Tibial nerve (tissue), 4 donors: ENCODE results near the gene HCN2. TPM values are rescaled to one million over a fixed set of nuclear protein-coding genes. Genes with fewer than 3 reads are reported as not detected.
A peak's percentile ranks its signal among the peaks of the same experiment; 100 is the strongest.

Source experiments
- DNase-seq, 2 donors: peaks; one replicate each; pipeline ENCODE4 v3.0.0-alpha.2; 2019; ENCODE audit warnings: low spot score in 2 of 2
- H3K27ac ChIP-seq, 4 donors: fragments of 200-600 bp; sonication (generic) in 3 of 4; one replicate each; pipeline ENCODE4 v1.5.1; 2017 to 2019; ENCODE audit warnings: mild to moderate bottlenecking in 1 of 4
- H3K27me3 ChIP-seq, 2 donors: fragments of 200-600 bp; sonication (generic) in 1 of 2; one replicate each; pipeline versions ENCODE4 v1.5.1 to v1.6.0; 2017 to 2019
- H3K36me3 ChIP-seq, 3 donors: fragments of 200-600 bp; sonication (generic); one replicate each; pipeline ENCODE4 v1.5.1; 2018 to 2019
- H3K4me1 ChIP-seq, 4 donors: fragments of 200-600 bp; sonication (generic) in 3 of 4; one replicate each; pipeline ENCODE4 v1.5.1; 2017 to 2019
- H3K4me3 ChIP-seq, 4 donors: fragments of 200-600 bp; sonication (generic) in 3 of 4; one replicate each; pipeline ENCODE4 v1.5.1; 2017 to 2019; ENCODE audit warnings: mild to moderate bottlenecking in 1 of 4, moderate library complexity in 1 of 4
- H3K9me3 ChIP-seq, 4 donors: fragments of 200-600 bp; sonication (generic) in 3 of 4; one replicate each; pipeline ENCODE4 v1.5.1; 2017 to 2019
- CTCF ChIP-seq, 5 experiments: fragments of 200-600 bp in 3 of 5; fragments of 450-650 bp in 2 of 5; sonication (generic) in 3 of 5; IDR thresholded peaks; one replicate each; pipeline ENCODE4 v1.5.1; 2016 to 2019; ENCODE audit warnings: antibody characterized with exemption in 5 of 5, mild to moderate bottlenecking in 3 of 5, moderate library complexity in 2 of 5
- EP300 ChIP-seq, 2 donors: sonication (generic); formaldehyde crosslinking; IDR thresholded peaks; one replicate each; pipeline ENCODE4 v1.6.1; 2017; ENCODE audit warnings: antibody characterized with exemption in 2 of 2, mild to moderate bottlenecking in 1 of 2
- POLR2A ChIP-seq, 2 donors: fragments of 450-650 bp; IDR thresholded peaks; one replicate each; pipeline ENCODE4 v1.6.1; 2017; ENCODE audit warnings: antibody characterized with exemption in 2 of 2, mild to moderate bottlenecking in 2 of 2, moderate library complexity in 2 of 2
- WGBS, 2 donors: methylation state at CpG; one replicate each; pipeline ENCODE4 v1.1.5; 2018; 5-methylcytosine and 5-hydroxymethylcytosine counted together
- total RNA-seq, 4 donors: library from RNA; depleted of rRNA; stranded (reverse); fragments of >200 nt; gene quantifications; one replicate each; pipeline ENCODE4 v1.1.0, GENCODE V29; 2016

HCN2 gene
- total RNA-seq, 4 donors from 2014 or later, result 0.59 TPM; not detected in 3

DNA sequence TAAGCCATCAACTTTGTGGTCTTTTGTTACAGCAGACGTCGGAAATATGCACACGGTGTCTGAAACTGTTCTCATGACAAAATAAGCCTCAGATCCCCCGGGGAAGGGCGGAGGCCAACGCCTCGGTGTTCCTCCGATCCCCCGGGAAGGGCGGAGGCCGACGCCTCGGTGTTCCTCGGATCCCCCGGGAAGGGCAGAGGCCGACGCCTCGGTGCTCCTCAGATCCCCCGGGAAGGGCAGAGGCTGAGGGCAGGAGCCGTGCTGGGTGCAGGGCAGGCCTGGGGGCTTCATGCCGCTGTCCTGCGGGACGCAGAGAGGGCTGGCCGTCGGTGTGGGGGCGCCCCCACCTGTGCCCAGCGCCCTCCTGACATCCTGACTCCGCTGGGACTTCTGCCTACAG, 54.7 kb downstream of the HCN2 start:
- no peaks in the 10 kb centered on the region for H3K9me3 ChIP-seq
- no peak overlapping the region for H3K4me3 ChIP-seq
- H3K4me1 ChIP-seq, result peaks cover 0 to 6% (median 2%) of the 10 kb centered on the region in 4 donors
- H3K36me3 ChIP-seq, result peaks cover 0 to 62% (median 26%) of the 10 kb centered on the region in 3 donors
- no peak for DNase-seq
- TF ChIP-seq EP300 (IDR thresholded peaks at IDR 0.05), result no peak
- no peak for TF ChIP-seq CTCF (IDR thresholded peaks at IDR 0.05)
- no peak for TF ChIP-seq POLR2A (IDR thresholded peaks at IDR 0.05)
- no peaks in the 10 kb centered on the region for H3K27me3 ChIP-seq
- peak overlapping the region in 1 of 4 donors; percentile 6 for H3K27ac ChIP-seq
- 60 to 75% methylated on average over 9 to 23 of the region's 28 CpGs for WGBS, 2 donors

DNA sequence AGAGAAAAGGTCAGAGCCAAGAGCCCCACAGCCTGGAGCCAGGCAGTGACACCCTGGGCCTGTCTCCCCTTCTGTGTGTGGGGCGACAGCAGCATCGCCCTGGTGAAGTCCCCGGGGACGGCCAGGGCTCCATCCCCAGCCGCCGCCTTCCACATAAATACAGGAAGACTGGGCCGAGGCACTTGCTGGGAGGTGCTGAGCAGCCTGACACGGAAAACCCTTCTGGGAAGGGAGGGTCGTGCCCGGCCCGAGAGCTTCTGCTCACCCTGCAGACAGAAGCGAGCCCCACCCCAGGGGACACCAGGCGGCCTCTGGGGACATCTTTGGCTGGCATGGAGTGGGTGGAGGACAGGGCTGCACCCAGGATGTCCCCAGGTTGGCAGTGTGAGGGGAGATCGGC, 55.1 kb downstream of the HCN2 start:
- DNase-seq, result no peak
- Histone ChIP-seq H3K36me3 (peaks cover 0 to 67% (median 28%) of the 10 kb centered on the region in 3 donors), H3K9me3 (no peaks in the 10 kb centered on the region), H3K4me1 (peaks cover 0 to 6% (median 2%) of the 10 kb centered on the region in 4 donors), H3K27me3 (no peaks in the 10 kb centered on the region), H3K27ac (peak overlapping the region in 1 of 4 donors; percentile 6), H3K4me3 (no peak overlapping the region)
- TF ChIP-seq CTCF (IDR thresholded peaks at IDR 0.05) (no peak), EP300 (IDR thresholded peaks at IDR 0.05) (no peak), POLR2A (IDR thresholded peaks at IDR 0.05) (no peak)
- WGBS, 2 donors, result 86% methylated on average over 12 of the region's 14 CpGs; no CpG with 5 or more reads in 1 of the 2 donors

GRCh38 chr19:645912-646778, 56.5 kb downstream of the HCN2 start:
- 89 to 92% methylated on average over 51 to 62 of the region's 62 CpGs for WGBS, 2 donors
- Histone ChIP-seq H3K4me1 (no peaks in the 10 kb centered on the region), H3K9me3 (no peaks in the 10 kb centered on the region), H3K36me3 (peaks cover 0 to 80% (median 33%) of the 10 kb centered on the region in 3 donors), H3K4me3 (no peak overlapping the region), H3K27ac (no peak overlapping the region), H3K27me3 (no peaks in the 10 kb centered on the region)
- no peak for DNase-seq
- no peak for TF ChIP-seq POLR2A (IDR thresholded peaks at IDR 0.05)
- no peak for TF ChIP-seq CTCF (IDR thresholded peaks at IDR 0.05)
- TF ChIP-seq EP300 (IDR thresholded peaks at IDR 0.05), result no peak

GRCh38 chr19:646779-647565, 57.3 kb downstream of the HCN2 start:
- Histone ChIP-seq H3K4me1 (no peaks in the 10 kb centered on the region), H3K9me3 (no peaks in the 10 kb centered on the region), H3K4me3 (no peak overlapping the region), H3K27me3 (no peaks in the 10 kb centered on the region), H3K27ac (no peak overlapping the region), H3K36me3 (peaks cover 0 to 88% (median 35%) of the 10 kb centered on the region in 3 donors)
- no peak for DNase-seq
- TF ChIP-seq EP300 (IDR thresholded peaks at IDR 0.05) (no peak), POLR2A (IDR thresholded peaks at IDR 0.05) (no peak), CTCF (IDR thresholded peaks at IDR 0.05) (no peak)
- WGBS, 2 donors, result 90 to 91% methylated on average over 43 to 48 of the region's 48 CpGs
